Measurements from ENCODE around the gene RASAL1. TPM values are rescaled to one million over a fixed set of nuclear protein-coding genes. Genes with fewer than 3 reads are reported as not detected.

The RASAL1 gene
- total RNA-seq, 1 donor from 2014 or later, result 0.64 TPM

DNA sequence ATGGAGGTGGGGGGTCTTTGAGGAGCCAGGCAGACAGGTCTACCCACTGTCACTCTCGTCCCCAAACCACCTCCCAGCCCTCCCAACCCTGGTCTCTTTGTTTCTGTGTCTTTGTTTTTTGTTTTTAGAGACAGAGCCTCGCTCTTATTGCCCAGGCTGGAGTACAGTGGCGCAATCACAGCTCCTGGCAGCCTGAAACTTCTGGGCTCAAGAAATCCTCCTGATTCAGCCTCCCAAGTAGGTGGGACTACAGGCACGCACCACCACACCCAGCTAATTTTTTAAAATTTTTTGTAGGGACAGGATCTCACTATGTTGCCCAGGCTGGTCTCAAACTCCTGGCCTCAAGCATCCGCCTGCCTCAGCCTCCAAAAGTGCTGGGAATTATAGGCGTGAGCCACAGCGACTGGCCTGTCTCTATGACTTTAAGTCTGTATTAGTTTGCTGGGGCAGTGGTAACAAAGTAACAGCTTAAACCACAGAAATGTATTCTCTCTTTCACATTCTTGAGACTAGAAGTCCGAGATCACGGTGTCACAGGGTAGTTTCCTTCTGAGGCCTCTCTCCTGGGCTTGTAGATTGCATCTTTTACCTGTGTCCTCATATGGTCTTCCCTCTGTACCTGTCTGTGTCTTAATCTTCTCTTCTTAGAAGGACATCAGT lies 52.9 kb downstream of the RASAL1 start:
- TF ChIP-seq, protein P1, sequence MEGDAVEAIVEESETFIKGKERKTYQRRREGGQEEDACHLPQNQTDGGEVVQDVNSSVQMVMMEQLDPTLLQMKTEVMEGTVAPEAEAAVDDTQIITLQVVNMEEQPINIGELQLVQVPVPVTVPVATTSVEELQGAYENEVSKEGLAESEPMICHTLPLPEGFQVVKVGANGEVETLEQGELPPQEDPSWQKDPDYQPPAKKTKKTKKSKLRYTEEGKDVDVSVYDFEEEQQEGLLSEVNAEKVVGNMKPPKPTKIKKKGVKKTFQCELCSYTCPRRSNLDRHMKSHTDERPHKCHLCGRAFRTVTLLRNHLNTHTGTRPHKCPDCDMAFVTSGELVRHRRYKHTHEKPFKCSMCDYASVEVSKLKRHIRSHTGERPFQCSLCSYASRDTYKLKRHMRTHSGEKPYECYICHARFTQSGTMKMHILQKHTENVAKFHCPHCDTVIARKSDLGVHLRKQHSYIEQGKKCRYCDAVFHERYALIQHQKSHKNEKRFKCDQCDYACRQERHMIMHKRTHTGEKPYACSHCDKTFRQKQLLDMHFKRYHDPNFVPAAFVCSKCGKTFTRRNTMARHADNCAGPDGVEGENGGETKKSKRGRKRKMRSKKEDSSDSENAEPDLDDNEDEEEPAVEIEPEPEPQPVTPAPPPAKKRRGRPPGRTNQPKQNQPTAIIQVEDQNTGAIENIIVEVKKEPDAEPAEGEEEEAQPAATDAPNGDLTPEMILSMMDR (IDR thresholded peaks at IDR 0.05), result no peak
- no peak for DNase-seq (ENCODE audit: low spot score in 2 of 2)
- Histone ChIP-seq H3K4me3 (no peak overlapping the region), H3K36me3 (no peaks in the 10 kb centered on the region), H3K9me3 (no peaks in the 10 kb centered on the region), H3K4me1 (no peaks in the 10 kb centered on the region), H3K27ac (no peak overlapping the region), H3K27me3 (no peaks in the 10 kb centered on the region)
- intact Hi-C loops (cut with DNase I), result no loop called here

DNA sequence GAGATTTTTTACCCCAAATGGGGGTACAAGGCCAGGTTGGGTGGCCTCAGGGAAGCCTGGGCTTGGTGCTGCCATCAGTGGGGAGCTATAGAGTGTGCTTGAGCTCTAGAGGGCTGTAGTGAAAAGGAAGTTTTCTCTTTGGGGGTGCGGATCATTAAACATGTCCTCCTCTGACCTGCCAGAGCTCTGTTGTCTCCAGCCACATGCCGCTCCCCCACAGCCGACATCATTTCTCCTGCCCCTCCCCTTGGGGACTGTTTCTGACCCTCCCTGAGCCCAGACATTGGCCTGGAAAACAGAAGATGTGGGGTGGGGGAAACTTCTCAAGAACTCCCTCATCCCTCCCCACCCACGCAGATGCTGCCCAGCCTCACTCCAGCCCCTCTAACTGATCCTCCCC lies 53.7 kb downstream of the RASAL1 start:
- Histone ChIP-seq H3K27ac (no peak overlapping the region), H3K27me3 (no peaks in the 10 kb centered on the region), H3K4me3 (no peak overlapping the region), H3K4me1 (no peaks in the 10 kb centered on the region), H3K36me3 (no peaks in the 10 kb centered on the region), H3K9me3 (no peaks in the 10 kb centered on the region)
- TF ChIP-seq, protein P1 (IDR thresholded peaks at IDR 0.05), result no peak
- no peak for DNase-seq (ENCODE audit: low spot score in 2 of 2)
- intact Hi-C loops (cut with DNase I), result no loop called here

DNA sequence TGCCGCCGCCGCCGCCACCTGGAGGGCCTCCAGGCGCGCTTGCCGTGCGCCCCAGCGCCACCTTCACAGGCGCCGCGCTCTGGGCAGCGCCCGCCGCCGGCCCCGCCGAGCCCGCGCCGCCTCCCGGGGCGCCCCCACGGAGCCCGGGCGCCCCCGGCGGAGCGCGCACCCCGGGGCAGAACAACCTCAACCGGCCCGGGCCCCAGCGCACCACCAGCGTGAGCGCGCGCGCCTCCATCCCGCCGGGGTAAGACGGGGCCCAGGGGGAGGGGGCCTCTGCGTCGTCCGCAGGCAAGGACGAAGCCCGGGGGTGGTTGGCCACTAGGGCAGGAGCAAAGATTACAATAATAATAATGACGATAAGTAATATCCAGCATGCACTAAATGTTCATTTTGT lies 57.7 kb downstream of the RASAL1 start:
- intact Hi-C loops (cut with DNase I), result no loop called here
- Histone ChIP-seq H3K36me3 (no peaks in the 10 kb centered on the region), H3K4me3 (no peak overlapping the region), H3K27ac (no peak overlapping the region), H3K27me3 (no peaks in the 10 kb centered on the region), H3K9me3 (no peaks in the 10 kb centered on the region), H3K4me1 (no peaks in the 10 kb centered on the region)
- no peak for DNase-seq (ENCODE audit: low spot score in 2 of 2)
- TF ChIP-seq, protein P1 (IDR thresholded peaks at IDR 0.05), result no peak

DNA sequence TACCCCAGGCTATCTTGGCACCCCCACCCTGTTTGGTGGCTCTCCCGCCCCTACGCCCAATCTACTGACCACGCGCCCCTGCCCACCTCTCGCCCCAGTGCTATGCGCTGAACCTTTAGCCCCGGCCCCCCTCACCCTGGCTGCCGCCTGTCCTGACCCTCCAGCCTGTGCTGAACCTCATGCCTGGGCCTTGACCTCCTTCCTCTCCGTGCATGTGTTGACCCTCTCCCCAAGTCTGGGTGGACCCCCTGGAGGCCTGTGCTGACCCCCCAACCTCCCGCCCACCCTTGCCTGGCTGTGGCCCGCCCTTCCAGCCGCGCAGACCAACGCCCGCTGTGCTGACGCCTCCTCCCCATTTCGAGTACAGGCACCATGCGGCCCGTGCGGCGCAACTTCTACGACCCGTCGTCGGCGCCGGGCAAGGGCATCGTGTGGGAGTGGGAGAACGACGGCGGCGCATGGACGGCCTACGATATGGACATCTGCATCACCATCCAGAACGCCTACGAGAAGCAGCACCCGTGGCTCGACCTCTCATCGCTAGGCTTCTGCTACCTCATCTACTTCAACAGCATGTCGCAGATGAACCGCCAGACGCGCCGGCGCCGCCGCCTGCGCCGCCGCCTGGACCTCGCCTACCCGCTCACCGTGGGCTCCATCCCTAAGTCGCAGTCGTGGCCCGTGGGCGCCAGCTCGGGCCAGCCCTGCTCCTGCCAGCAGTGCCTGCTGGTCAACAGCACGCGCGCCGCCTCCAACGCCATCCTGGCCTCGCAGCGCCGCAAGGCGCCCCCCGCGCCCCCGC lies 58.3 kb downstream of the RASAL1 start:
- Histone ChIP-seq H3K27ac (no peak overlapping the region), H3K36me3 (no peaks in the 10 kb centered on the region), H3K4me1 (no peaks in the 10 kb centered on the region), H3K4me3 (no peak overlapping the region), H3K27me3 (no peaks in the 10 kb centered on the region), H3K9me3 (no peaks in the 10 kb centered on the region)
- TF ChIP-seq, protein P1 (IDR thresholded peaks at IDR 0.05), result no peak
- intact Hi-C loops (cut with DNase I), result no loop called here
- DNase-seq (ENCODE audit: low spot score in 2 of 2), result no peak

DNA sequence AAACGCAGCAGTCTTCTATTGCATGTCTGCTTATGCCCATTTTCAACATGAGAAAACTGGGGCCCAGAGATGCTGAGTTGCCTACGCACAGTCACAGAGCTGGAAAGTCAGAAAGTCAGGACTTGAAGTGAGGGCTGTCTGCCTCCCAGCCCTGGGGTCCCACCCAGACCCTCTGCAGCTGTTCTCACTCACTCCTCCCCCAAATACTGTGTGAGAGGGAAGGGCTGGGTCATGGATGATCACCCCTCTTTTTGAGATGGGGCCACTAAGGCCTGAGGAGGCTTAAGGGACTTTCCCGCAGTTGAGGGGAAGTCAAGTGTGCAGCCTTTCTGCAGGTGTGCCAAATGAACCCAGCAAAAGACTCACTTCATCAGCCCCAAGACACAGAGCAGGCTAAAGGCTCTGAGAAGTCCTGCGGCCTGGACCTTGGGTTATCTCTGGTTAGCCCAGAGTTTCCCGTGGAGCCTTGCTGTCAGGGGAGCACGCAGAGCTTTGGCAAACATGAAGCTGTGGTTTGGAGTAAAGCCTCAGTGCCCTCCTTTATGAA lies 60.4 kb downstream of the RASAL1 start:
- Histone ChIP-seq H3K9me3 (no peaks in the 10 kb centered on the region), H3K4me3 (no peak overlapping the region), H3K27me3 (no peaks in the 10 kb centered on the region), H3K4me1 (no peaks in the 10 kb centered on the region), H3K36me3 (no peaks in the 10 kb centered on the region), H3K27ac (no peak overlapping the region)
- intact Hi-C loops (cut with DNase I), result no loop called here
- TF ChIP-seq, protein P1 (IDR thresholded peaks at IDR 0.05), result no peak
- DNase-seq (ENCODE audit: low spot score in 2 of 2), result no peak

Measured in ascending aorta (tissue), 2 donors.